ENCODE results near the gene MORN5. TPM values are rescaled to one million over a fixed set of nuclear protein-coding genes. Genes with fewer than 3 reads are reported as not detected.

The MORN5 gene
- total RNA-seq, 1 experiment from 2014 or later = not detected

DNA sequence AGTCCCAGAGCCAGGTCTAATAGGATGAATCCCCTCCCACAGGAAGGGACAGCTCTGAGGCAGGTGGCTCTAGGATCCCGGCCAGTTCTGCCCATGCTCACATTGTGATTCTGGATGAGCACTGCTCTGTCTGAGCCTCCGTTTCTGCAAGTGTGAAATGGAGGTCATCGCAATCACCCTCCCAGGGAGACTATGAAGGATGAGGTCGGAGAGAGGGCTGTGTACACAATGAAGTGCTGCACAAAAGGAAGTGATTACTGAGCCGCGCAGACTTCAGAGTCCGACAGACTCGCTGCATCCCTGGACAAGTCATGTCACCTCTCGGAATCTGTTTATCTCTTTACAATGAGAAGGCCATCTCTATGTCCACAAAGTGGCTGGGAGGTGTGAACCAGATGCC is 47.4 kb downstream of the MORN5 start:
- in situ Hi-C loops (cut with HindIII; ENCODE audit: low pct_unique_long_range_greater_than_20kb, low sequenced_read_pairs) (no loop called here), intact Hi-C loops (cut with micrococcal nuclease; ENCODE audit: unreplicated experiment) (no loop called here)
- no peaks in the 10 kb centered on the region for H3K9me3 ChIP-seq (ENCODE audit: control insufficient read depth, insufficient read depth, low read depth, low read length)
- no peak overlapping the region for H3K27ac ChIP-seq (ENCODE audit: low read length)
- no peak overlapping the region for H3K4me3 ChIP-seq (ENCODE audit: low read depth in 2 of 2, low read length in 2 of 2)
- H3K27me3 ChIP-seq (ENCODE audit: control insufficient read depth, insufficient read depth, low read length) = no peaks in the 10 kb centered on the region
- BruUV-seq (replicated peaks) = no TSS peak
- ChIA-PET POLR2A (no interaction called here), CTCF (interaction anchor here (0.5 kb wide), 1 partner anchor 144 kb away, joined by 5 read pairs; no protein-coding TSS in a partner anchor)
- H3K36me3 ChIP-seq (ENCODE audit: control insufficient read depth, insufficient read depth, low read length) = no peaks in the 10 kb centered on the region
- no peak for ATAC-seq
- no peak for TF ChIP-seq SIN3A (IDR thresholded peaks at IDR 0.05; ENCODE audit: borderline replicate concordance, insufficient read depth, low read depth, low read length)
- TF ChIP-seq, protein P1, sequence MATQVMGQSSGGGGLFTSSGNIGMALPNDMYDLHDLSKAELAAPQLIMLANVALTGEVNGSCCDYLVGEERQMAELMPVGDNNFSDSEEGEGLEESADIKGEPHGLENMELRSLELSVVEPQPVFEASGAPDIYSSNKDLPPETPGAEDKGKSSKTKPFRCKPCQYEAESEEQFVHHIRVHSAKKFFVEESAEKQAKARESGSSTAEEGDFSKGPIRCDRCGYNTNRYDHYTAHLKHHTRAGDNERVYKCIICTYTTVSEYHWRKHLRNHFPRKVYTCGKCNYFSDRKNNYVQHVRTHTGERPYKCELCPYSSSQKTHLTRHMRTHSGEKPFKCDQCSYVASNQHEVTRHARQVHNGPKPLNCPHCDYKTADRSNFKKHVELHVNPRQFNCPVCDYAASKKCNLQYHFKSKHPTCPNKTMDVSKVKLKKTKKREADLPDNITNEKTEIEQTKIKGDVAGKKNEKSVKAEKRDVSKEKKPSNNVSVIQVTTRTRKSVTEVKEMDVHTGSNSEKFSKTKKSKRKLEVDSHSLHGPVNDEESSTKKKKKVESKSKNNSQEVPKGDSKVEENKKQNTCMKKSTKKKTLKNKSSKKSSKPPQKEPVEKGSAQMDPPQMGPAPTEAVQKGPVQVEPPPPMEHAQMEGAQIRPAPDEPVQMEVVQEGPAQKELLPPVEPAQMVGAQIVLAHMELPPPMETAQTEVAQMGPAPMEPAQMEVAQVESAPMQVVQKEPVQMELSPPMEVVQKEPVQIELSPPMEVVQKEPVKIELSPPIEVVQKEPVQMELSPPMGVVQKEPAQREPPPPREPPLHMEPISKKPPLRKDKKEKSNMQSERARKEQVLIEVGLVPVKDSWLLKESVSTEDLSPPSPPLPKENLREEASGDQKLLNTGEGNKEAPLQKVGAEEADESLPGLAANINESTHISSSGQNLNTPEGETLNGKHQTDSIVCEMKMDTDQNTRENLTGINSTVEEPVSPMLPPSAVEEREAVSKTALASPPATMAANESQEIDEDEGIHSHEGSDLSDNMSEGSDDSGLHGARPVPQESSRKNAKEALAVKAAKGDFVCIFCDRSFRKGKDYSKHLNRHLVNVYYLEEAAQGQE (IDR thresholded peaks at IDR 0.05; ENCODE audit: insufficient read depth in 1 of 2, low read depth in 2 of 2, low read length in 1 of 2) = no peak
- no peak for TF ChIP-seq POLR2AphosphoS5 (IDR thresholded peaks at IDR 0.05; ENCODE audit: low read depth, low read length)
- TF ChIP-seq, protein P2, sequence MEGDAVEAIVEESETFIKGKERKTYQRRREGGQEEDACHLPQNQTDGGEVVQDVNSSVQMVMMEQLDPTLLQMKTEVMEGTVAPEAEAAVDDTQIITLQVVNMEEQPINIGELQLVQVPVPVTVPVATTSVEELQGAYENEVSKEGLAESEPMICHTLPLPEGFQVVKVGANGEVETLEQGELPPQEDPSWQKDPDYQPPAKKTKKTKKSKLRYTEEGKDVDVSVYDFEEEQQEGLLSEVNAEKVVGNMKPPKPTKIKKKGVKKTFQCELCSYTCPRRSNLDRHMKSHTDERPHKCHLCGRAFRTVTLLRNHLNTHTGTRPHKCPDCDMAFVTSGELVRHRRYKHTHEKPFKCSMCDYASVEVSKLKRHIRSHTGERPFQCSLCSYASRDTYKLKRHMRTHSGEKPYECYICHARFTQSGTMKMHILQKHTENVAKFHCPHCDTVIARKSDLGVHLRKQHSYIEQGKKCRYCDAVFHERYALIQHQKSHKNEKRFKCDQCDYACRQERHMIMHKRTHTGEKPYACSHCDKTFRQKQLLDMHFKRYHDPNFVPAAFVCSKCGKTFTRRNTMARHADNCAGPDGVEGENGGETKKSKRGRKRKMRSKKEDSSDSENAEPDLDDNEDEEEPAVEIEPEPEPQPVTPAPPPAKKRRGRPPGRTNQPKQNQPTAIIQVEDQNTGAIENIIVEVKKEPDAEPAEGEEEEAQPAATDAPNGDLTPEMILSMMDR (IDR thresholded peaks at IDR 0.05) = no peak
- no peak for TF ChIP-seq TCF7L2 (IDR thresholded peaks at IDR 0.05; ENCODE audit: low read depth, low read length)
- no peaks in the 10 kb centered on the region for H3K4me1 ChIP-seq (ENCODE audit: control insufficient read depth, insufficient read depth, low read length)
- no peak for DNase-seq (ENCODE audit: low read depth, low spot score)

DNA sequence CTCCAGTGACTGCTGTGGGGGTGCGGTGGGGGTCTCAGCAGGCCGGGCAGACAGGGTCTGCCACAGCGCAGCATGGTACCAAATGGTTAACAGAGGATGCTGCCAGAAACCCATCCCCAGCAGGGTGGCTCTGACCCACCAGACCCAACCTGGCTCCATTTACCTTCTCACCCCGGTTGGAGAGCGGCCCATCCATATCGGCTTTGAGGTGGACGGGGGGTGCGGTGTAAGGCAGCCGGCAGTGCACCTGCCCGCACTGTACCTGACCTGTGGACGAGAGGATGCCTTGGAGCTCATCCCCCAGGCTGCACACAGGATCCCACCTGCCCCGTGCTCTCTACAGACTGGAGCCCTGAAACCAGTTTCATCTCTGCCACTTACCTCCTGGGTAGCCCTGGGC is 49.7 kb downstream of the MORN5 start:
- in situ Hi-C loops (cut with HindIII; ENCODE audit: low pct_unique_long_range_greater_than_20kb, low sequenced_read_pairs) (no loop called here), intact Hi-C loops (cut with micrococcal nuclease; ENCODE audit: unreplicated experiment) (no loop called here)
- Histone ChIP-seq H3K27ac (ENCODE audit: low read length) (no peak overlapping the region), H3K27me3 (ENCODE audit: control insufficient read depth, insufficient read depth, low read length) (no peaks in the 10 kb centered on the region), H3K36me3 (ENCODE audit: control insufficient read depth, insufficient read depth, low read length) (no peaks in the 10 kb centered on the region), H3K4me3 (ENCODE audit: low read depth in 2 of 2, low read length in 2 of 2) (no peak overlapping the region), H3K4me1 (ENCODE audit: control insufficient read depth, insufficient read depth, low read length) (no peaks in the 10 kb centered on the region), H3K9me3 (ENCODE audit: control insufficient read depth, insufficient read depth, low read depth, low read length) (no peaks in the 10 kb centered on the region)
- BruUV-seq (replicated peaks) = no TSS peak
- ChIA-PET POLR2A (interaction anchor here (0.7 kb wide), 1 partner anchor 425 kb away, joined by 4 read pairs; no protein-coding TSS in a partner anchor), CTCF (no interaction called here)
- ATAC-seq = no peak
- DNase-seq (ENCODE audit: low read depth, low spot score) = no peak
- TF ChIP-seq, protein P1 (IDR thresholded peaks at IDR 0.05; ENCODE audit: insufficient read depth in 1 of 2, low read depth in 2 of 2, low read length in 1 of 2) = no peak
- TF ChIP-seq TCF7L2 (IDR thresholded peaks at IDR 0.05; ENCODE audit: low read depth, low read length) (no peak), SIN3A (IDR thresholded peaks at IDR 0.05; ENCODE audit: borderline replicate concordance, insufficient read depth, low read depth, low read length) (no peak), POLR2AphosphoS5 (IDR thresholded peaks at IDR 0.05; ENCODE audit: low read depth, low read length) (no peak)
- TF ChIP-seq, protein P2 (IDR thresholded peaks at IDR 0.05) = no peak

Measured in Panc1 (cell line).